ENCODE data around the gene SPNS2. TPM values are rescaled to one million over a fixed set of nuclear protein-coding genes. Genes with fewer than 3 reads are reported as not detected.

Gene SPNS2
- total RNA-seq, 1 experiment from 2014 or later = 1.9 TPM

GRCh38 chr17:4499431-4500190 lies 930 bp downstream of the SPNS2 start:
- intact Hi-C loops (cut with micrococcal nuclease; ENCODE audit: unreplicated experiment) (no loop called here), in situ Hi-C loops (cut with HindIII; ENCODE audit: low pct_unique_long_range_greater_than_20kb, low sequenced_read_pairs) (no loop called here)
- ChIA-PET CTCF (interaction anchor here (0.6 kb wide), 2 partner anchors 93 to 356 kb away, joined by 3 to 4 read pairs; no protein-coding TSS in a partner anchor), POLR2A (interaction anchor here (0.6 kb wide), 1 partner anchor 10 kb away, joined by 3 read pairs; no protein-coding TSS in a partner anchor)
- H3K9me3 ChIP-seq (ENCODE audit: control insufficient read depth, insufficient read depth, low read depth, low read length) = no peaks in the 10 kb centered on the region
- no peaks in the 10 kb centered on the region for H3K36me3 ChIP-seq (ENCODE audit: control insufficient read depth, insufficient read depth, low read length)
- H3K4me1 ChIP-seq (ENCODE audit: control insufficient read depth, insufficient read depth, low read length) = no peaks in the 10 kb centered on the region
- H3K27ac ChIP-seq (ENCODE audit: low read length) = no peak overlapping the region
- DNase-seq (ENCODE audit: low read depth, low spot score) (no peak), ATAC-seq (peak; percentile 41)
- TF ChIP-seq POLR2AphosphoS5 (IDR thresholded peaks at IDR 0.05; ENCODE audit: low read depth, low read length) = no peak
- no peak for TF ChIP-seq TCF7L2 (IDR thresholded peaks at IDR 0.05; ENCODE audit: low read depth, low read length)
- TF ChIP-seq CTCF (IDR thresholded peaks at IDR 0.05) = no peak
- TF ChIP-seq REST (IDR thresholded peaks at IDR 0.05; ENCODE audit: insufficient read depth in 1 of 2, low read depth in 2 of 2, low read length in 1 of 2) = no peak
- TF ChIP-seq SIN3A (IDR thresholded peaks at IDR 0.05; ENCODE audit: borderline replicate concordance, insufficient read depth, low read depth, low read length) = no peak
- H3K27me3 ChIP-seq (ENCODE audit: control insufficient read depth, insufficient read depth, low read length) = no peaks in the 10 kb centered on the region
- peak overlapping the region; percentile 17 to 38 for H3K4me3 ChIP-seq (ENCODE audit: low read depth in 2 of 2, low read length in 2 of 2)
- BruUV-seq (replicated peaks) = no TSS peak

- H3K36me3 ChIP-seq (ENCODE audit: control insufficient read depth, insufficient read depth, low read length) = no peaks in the 10 kb centered on the region
- no peaks in the 10 kb centered on the region for H3K27me3 ChIP-seq (ENCODE audit: control insufficient read depth, insufficient read depth, low read length)
- H3K27ac ChIP-seq (ENCODE audit: low read length) = no peak overlapping the region
- no TSS peak for BruUV-seq (replicated peaks)
- CTCF ChIA-PET = no interaction called here
- TF ChIP-seq POLR2AphosphoS5 (IDR thresholded peaks at IDR 0.05; ENCODE audit: low read depth, low read length) (no peak), CTCF (IDR thresholded peaks at IDR 0.05) (no peak)
- in situ Hi-C loops (cut with HindIII; ENCODE audit: low pct_unique_long_range_greater_than_20kb, low sequenced_read_pairs) = no loop called here
- H3K9me3 ChIP-seq (ENCODE audit: control insufficient read depth, insufficient read depth, low read depth, low read length) = no peaks in the 10 kb centered on the region
- ATAC-seq (no peak), DNase-seq (ENCODE audit: low read depth, low spot score) (no peak)
- no peaks in the 10 kb centered on the region for H3K4me1 ChIP-seq (ENCODE audit: control insufficient read depth, insufficient read depth, low read length)
- intact Hi-C loops (cut with micrococcal nuclease; ENCODE audit: unreplicated experiment) = no loop called here
- H3K4me3 ChIP-seq (ENCODE audit: low read depth in 2 of 2, low read length in 2 of 2) = peak overlapping the region in 1 of 2 experiments; percentile 38; a peak in 3 of 4 replicates
- POLR2A ChIA-PET = interaction anchor here (0.6 kb wide), 1 partner anchor 11 kb away, joined by 3 read pairs; no protein-coding TSS in a partner anchor
These were observed 1.5 kb downstream of the SPNS2 start for GRCh38 chr17:4500191-4500571.

Data from Panc1 (cell line).